Stimulated activated CD8-positive, alpha-beta memory T cell treated with anti-CD3 and anti-CD28 coated beads, Interleukin-15, amount 100 ng/mL, for 24 hours (primary cell): Measurements from ENCODE around the gene PVR.
"Not testable (repeated sequence)": the region's sequence is repeated elsewhere in the genome, so short reads cannot be mapped to it uniquely, and the experiment has no call there.

Experiments used
- DNase-seq: peaks from one replicate; pipeline ENCODE4 v3.0.0-alpha.2; 2020; ENCODE audit warnings: low read depth

The PVR gene

GRCh38 chr19:44643605-44644401 is at the start of gene PVR:
PVR (plus strand) TSS chr19:44643910; CDS start chr19:44644097, 187 bp downstream.
- DNase-seq = no peak

DNA sequence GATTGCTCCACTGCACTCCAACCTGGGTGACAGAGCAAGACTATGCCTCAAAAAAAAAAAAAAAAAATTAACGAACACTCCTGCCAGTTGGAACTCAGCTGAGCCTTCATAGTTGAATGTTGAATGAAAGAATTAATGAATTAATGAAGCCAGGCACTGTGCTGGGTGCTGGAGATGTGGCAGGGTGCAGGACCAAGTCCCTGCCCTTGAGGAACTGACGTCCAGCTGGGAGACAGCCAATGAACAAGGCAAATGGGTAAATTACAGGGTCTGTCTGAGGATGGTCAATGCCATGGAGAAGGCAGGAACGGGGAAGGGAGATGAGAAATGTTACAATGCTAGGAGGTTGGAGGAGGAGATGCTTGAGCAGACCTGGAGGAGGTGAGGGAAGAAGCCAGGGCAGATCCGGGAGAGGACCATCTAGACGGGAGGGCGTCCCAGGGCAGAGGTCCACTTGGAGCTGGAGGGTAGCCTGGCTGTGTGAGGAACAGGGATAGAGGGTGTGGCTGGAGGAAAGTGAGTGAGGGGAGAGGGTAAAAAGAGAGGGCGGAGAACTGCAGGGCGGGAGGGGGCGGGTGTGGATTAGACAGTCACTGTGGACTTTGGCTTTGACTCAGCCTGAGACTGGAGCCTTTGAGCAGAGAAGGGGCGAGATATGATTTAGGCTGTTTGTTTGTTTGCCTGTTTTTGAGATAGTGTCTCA is 47.1 kb upstream of the PVR start:
- DNase-seq = no peak

GRCh38 chr19:44597131-44597491 is 46.6 kb upstream of the PVR start:
- no peak for DNase-seq

DNA sequence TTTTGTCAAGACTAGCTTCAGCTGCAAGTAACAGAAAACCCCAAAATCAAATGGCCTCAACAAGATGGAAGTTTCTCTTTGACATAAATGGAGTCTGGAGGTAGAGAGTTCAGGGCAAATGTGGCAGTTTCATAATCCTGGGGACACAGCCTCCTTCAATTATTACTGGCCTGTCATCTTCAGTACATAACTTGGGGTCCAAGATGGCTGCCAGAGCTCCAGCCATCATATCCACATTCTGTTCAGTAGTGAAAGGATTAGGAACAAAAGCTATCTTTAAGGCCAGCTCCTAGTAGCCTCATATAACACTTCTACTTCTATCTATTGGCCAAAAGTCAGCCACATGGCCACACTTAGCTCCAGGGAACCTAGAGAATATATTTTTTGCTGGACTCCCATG is 45.4 kb upstream of the PVR start:
- DNase-seq = no peak

- no peak for DNase-seq
Observed at GRCh38 chr19:44598880-44599279, 44.8 kb upstream of the PVR start.

DNA sequence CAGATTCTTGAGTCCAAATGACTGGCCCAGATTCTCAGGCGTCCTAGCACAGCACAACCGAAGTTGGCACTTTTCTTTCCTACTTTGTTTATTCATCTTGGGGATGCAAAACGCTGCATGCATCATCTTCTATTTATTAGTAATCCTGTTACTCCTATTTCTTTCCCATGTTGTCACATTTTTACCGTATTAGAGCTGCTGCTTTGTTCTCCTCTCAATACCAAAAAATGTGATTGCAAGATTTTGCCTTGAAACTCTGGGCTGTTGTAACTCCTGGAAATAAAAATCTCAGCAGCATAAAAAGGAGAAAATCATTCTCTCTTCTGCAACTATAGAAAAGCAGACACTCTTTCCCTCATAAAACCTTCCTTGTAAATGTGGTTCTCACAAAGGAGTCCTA is 43.2 kb upstream of the PVR start:
- DNase-seq = no peak

DNA sequence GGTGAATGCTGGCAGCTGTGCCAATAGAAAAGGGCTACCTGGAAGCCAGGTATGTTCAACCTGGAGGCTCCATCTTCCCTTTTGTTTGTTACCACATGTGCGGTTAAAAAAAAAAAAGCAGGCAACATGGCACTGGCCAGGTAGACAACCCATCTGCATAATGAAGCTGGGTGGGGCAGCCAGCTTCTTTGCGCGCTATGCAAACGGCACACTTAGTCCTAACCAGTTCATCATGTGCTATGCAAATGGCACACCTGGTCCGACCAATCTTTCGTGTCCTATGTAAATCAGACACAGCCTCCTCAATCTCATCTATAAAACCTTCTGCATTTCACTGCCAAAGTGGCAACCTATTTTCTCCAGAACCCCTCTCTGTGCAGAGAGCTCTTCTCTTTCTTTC is 41.6 kb upstream of the PVR start:
- no peak for DNase-seq

DNA sequence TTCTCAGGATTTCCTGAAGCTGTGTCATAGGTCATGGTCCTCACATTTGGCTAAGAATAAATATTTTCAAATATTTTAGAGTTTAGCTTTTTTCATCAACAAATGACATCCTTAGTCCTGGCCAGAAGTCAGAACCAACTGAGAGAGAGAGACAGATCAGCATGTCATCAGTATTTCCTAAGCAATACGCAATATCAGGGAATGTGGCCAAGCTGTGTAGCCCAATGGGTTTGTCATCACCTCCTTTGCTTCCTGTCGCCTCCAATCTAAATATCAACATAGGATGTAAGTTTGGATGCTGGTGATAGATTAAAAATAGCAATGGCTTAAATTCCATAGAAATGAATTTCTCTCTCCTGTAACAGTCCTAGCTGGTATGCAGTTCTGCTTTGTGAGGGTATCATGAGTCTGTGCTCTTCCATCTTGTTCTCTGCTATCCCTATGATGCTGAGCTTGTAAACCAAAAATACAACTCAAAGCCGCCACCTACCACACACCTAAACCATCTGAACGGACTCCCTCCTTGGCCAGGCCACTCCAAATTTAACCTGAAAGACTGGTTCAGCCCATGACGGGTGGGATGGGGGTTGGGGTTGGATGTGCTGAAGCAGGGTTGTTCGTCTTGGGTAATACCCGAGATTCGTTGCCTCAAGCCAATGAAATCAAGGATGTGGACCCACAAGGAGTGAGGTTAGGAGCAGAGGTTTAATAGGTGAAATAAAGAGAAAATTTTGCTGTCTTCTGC is 40.3 kb upstream of the PVR start:
- DNase-seq = no peak

- no peak for DNase-seq
Observed at GRCh38 chr19:44604241-44604640, 39.5 kb upstream of the PVR start.

DNA sequence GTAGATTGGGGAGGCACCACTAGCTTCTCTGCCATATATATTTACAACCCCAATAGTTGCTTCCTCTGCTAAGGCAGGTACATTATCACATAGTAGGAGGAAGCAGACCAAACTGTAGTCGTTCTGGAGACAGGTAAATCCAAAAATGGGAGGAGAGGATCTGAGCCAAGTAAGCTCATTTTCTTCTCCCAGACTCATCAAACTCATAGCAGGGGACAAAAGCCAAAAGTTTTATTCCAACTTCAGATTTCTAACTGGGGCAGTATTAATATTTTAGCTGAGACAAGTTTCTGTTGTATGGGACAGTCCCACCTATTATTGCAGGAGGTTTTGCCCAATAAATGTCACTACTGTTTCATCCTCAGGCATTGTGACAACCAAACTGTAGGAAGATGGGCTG is 38.2 kb upstream of the PVR start:
- DNase-seq = no peak

GRCh38 chr19:44607049-44607448 is 36.7 kb upstream of the PVR start:
- no peak for DNase-seq

DNA sequence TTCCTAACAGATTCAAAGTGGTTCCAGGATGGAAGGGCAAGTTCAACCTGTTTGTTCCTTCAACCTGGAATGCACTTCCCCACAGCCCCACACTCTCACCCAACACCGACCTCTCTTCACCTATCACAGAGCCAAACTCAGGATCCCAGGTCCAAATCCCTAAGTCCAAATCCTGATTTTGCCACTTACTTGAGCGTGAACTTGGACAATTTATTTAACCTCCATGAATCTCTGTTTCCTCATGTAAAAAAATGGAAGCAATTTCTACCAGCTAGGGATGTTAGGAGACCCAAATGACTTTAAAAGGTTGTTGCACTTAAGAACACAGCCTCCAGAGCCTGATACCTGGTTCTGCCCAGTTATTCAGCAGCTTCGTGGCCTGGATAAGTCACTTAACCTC is 35.8 kb upstream of the PVR start:
- no peak for DNase-seq

DNA sequence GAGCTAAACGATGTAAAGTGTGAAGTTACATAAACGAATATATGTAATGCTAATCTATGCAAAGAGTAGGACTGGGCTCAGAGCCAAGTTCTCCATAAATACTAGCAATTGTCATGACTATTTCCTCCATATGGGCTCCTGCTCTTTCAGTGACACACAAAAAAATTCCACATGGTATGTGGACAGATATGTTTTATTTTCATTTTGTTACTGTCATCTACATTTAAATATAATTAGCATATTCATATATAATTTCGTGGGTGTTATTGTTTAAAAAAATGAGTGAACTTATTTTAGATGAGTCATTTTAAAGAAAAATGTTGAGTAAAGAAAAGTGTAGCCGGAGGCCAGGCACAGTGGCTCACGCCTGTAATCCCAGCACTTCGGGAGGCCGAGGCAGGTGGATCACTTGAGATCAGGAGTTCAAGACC is 35.3 kb upstream of the PVR start:
- DNase-seq = no peak

DNA sequence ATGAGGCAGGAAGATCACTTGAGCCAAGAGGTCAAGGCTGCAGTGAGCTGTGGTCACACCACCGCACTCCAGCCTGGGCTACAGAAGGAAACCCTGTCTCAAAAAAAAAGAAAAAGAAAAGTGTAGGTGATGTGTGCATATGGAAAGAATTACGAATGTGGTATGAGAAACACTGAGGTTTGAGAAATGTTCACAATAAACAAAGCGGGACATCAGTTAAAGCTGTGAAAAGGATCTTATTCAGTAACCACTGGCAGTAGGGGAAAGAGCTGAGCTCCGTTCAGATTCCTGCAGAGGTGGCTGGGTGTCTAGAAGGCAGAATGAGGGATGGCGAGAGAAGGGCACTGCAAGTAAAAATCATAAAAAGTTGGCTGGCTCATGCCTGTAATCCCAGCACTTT is 34.5 kb upstream of the PVR start:
- DNase-seq = no peak

DNA sequence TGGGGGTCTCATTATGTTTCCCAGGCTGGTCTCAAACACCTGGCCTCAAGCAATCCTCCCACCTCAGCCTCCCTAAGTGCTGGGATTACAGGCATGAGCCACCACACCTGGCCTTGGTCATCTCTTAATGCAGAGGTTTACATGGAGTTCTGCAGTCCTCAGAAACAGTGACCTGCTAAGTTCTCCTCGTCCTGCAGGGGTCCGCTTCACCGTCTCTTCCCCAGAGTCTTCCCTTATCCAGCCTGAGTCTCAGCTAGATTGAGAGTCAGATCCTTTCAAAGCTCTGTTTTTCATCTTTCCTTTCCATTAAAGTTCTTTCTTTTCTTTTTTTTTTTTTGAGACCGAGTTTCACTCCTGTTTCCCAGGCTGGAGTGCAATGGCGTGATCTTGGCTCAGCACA is 33.2 kb upstream of the PVR start:
- DNase-seq = not testable (repeated sequence)

- no peak for DNase-seq
Observed at GRCh38 chr19:44611812-44612295, 31.9 kb upstream of the PVR start.

DNA sequence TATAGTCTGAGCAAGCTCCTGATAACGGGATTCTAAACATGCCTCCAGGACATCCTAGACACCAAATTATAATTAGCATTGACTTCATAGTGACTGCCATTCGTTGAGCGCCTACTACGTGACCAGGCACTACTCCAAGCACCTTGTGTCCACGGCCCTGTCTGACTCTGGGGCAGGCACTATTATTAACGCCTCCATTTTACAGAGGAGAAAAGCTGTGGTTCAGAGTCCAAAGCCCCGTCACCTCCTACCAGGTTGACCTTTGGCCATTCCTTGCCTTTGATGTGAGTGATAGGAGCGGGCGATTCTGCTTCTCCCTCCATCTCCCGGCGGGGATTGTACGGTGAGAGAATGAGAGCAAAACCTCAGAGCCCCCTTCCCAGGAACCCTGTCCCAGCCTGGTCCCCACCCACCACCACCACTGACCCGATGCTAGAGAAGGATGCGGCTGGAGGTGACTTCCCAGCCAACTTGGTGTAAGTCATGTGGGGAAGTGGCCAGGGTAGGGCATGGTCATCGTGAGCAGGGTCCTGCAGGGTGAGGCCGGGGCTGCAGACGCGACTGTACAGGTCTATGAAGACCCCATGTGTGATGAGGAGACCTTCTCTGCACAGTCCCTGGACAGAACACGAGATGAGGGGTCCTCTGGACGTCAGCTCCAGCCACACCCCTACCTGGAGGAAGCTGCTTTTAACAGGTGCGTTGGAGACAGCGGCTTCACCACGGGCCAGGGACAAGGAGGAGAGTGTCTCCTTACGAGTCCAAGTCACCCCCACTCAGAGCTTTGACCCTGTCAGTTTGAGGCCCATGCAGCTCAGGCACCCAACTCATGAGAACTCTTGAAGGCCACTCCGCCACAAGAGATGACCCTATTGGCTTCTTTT is 30.2 kb upstream of the PVR start, which contains the start of gene IGSF23:
Gene IGSF23 (plus strand): TSS at position 269 of the 884 bp plus-strand sequence. CDS start 83 bp downstream, at position 352.
- no peak for DNase-seq

DNA sequence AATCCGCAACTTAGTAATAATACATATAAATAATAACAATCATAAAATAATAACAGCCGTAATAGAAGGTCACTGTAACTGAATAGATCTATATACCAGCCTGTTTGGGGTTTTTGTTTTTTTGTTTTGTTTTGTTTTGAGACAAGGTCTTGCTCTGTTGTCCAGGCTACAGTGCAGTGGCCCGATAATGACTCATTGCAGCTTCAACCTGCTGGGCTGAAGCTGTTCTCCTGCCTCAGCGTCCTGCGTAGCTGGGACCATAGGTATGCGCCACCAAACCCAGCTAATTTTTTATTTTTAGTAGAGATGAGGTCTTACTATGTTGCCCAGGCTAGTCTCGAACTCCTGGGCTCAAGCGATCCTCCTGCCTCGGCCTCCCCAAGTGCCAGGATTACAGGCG is 29.4 kb upstream of the PVR start:
- no peak for DNase-seq

DNA sequence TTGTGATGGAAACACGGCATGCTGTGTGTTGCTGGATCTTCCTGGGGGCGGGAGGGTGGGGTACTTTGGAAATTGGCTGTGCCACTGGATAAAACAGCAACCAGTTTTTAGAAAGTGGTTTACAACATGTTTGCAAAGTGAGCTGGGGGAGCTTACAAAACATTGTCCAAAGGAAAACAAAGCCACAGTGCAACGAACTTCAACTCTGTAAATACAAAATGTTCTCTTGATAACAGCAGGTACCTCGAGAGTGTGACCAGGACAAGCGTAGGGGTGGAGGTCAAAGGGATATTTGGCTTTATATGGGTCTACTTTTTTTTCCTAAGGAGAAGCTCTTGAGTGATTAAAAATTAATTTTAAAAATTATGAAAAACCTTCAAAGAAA is 27.9 kb upstream of the PVR start:
- no peak for DNase-seq

DNA sequence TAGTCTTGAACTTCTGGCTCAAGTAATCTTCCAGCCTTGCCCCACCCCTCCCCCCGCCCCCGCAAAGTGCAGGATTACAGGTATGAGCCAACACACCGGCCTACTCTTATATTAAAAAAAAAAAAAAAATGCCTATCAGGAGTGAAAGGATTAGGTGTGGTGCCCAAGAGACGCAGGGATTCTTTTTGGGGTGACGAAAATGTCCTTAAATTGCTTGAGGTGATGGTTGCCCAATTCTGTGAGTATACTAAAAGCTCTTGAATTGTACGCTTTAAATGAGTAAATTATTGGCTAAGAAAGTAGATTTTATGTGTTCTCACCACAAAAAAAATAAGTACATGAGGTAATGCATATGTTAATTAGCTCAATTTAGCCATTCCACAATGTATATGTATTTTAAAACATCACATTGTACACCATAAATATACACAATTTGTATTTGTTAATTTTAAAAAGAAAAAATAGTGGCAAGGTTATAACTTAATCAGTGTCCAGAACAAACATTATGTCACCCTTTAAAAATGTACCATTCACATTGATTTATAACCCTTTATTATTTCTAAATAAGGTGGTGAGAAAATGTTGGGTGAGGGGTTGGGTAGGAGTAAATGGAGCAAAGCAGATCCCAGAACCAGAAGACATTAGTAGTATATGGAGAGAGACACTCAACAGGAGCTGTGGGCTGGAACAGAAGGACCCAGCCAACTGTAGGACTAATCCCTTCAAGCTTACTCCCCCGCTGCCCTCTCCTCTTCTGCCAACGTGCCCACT is 26.4 kb upstream of the PVR start:
- DNase-seq = no peak
